C4-2B (cell line): Measurements from ENCODE around the gene RIMBP2.

Experiments used
- CTCF ChIP-seq: fragments of 450-650 bp; conservative IDR thresholded peaks from 2 replicates; pipeline ENCODE4 v1.5.1; 2017; ENCODE audit warnings: mild to moderate bottlenecking
- ZFX ChIP-seq: fragments of 450-650 bp; IDR thresholded peaks from 2 replicates; pipeline ENCODE4 v1.6.1; 2017

- TF ChIP-seq CTCF (no peak), ZFX (no peak)
Measured at GRCh38 chr12:130524759-130525158, 191.3 kb downstream of the RIMBP2 start.
